Measurements from ENCODE around the gene PRDM16.
"Not testable (repeated sequence)": the region's sequence is repeated elsewhere in the genome, so short reads cannot be mapped to it uniquely, and the experiment has no call there.

Gene PRDM16

GRCh38 chr1:3278416-3279181 is 209.6 kb downstream of the PRDM16 start:
- DNase-seq (ENCODE audit: low read depth, low spot score): no peak

- no peak for DNase-seq (ENCODE audit: low read depth, low spot score)
Measured at GRCh38 chr1:3279182-3279470, 210.1 kb downstream of the PRDM16 start.

GRCh38 chr1:3281735-3282134 is 212.7 kb downstream of the PRDM16 start:
- DNase-seq (ENCODE audit: low read depth, low spot score): no peak

- DNase-seq (ENCODE audit: low read depth, low spot score): no peak
Measured at GRCh38 chr1:3282186-3282585, 213.2 kb downstream of the PRDM16 start.

- DNase-seq (ENCODE audit: low read depth, low spot score): no peak
Measured at GRCh38 chr1:3282656-3283430, 213.8 kb downstream of the PRDM16 start.

- no peak for DNase-seq (ENCODE audit: low read depth, low spot score)
Measured at GRCh38 chr1:3283849-3284248, 214.8 kb downstream of the PRDM16 start.

- DNase-seq (ENCODE audit: low read depth, low spot score): no peak
Measured at GRCh38 chr1:3284691-3285090, 215.7 kb downstream of the PRDM16 start.

- no peak for DNase-seq (ENCODE audit: low read depth, low spot score)
Measured at GRCh38 chr1:3285106-3285740, 216.2 kb downstream of the PRDM16 start.

GRCh38 chr1:3287095-3287494 is 218.1 kb downstream of the PRDM16 start:
- not testable (repeated sequence) for DNase-seq (ENCODE audit: low read depth, low spot score)

GRCh38 chr1:3287656-3288160 is 218.7 kb downstream of the PRDM16 start:
- DNase-seq (ENCODE audit: low read depth, low spot score): no peak

- DNase-seq (ENCODE audit: low read depth, low spot score): no peak
Measured at GRCh38 chr1:3289502-3289901, 220.5 kb downstream of the PRDM16 start.

- no peak for DNase-seq (ENCODE audit: low read depth, low spot score)
Measured at GRCh38 chr1:3290438-3290837, 221.4 kb downstream of the PRDM16 start.

- no peak for DNase-seq (ENCODE audit: low read depth, low spot score)
Measured at GRCh38 chr1:3290915-3291314, 221.9 kb downstream of the PRDM16 start.

- no peak for DNase-seq (ENCODE audit: low read depth, low spot score)
Measured at GRCh38 chr1:3292051-3292722, 223.2 kb downstream of the PRDM16 start.

- no peak for DNase-seq (ENCODE audit: low read depth, low spot score)
Measured at GRCh38 chr1:3292868-3293562, 224.0 kb downstream of the PRDM16 start.

GRCh38 chr1:3293563-3294080 is 224.6 kb downstream of the PRDM16 start:
- no peak for DNase-seq (ENCODE audit: low read depth, low spot score)

GRCh38 chr1:3294450-3294849 is 225.4 kb downstream of the PRDM16 start:
- no peak for DNase-seq (ENCODE audit: low read depth, low spot score)

- no peak for DNase-seq (ENCODE audit: low read depth, low spot score)
Measured at GRCh38 chr1:3295846-3296245, 226.8 kb downstream of the PRDM16 start.

GRCh38 chr1:3296326-3296725 is 227.3 kb downstream of the PRDM16 start:
- DNase-seq (ENCODE audit: low read depth, low spot score): no peak

GRCh38 chr1:3296826-3297225 is 227.8 kb downstream of the PRDM16 start:
- no peak for DNase-seq (ENCODE audit: low read depth, low spot score)

- no peak for DNase-seq (ENCODE audit: low read depth, low spot score)
Measured at GRCh38 chr1:3297756-3298155, 228.8 kb downstream of the PRDM16 start.

Measured in smooth muscle cell of the brain vasculature (primary cell).